Measurements from ENCODE around the gene PADI2.

PADI2 gene

GRCh38 chr1:17118706-17119075 lies 560 bp downstream of the PADI2 start:
- Histone ChIP-seq H4K20me1 (ENCODE audit: control insufficient read depth, insufficient read depth, low read depth, low read length) (no peaks in the 10 kb centered on the region), H3K79me2 (ENCODE audit: control insufficient read depth, low read length) (no peaks in the 10 kb centered on the region), H3F3A (ENCODE audit: control insufficient read depth, insufficient read depth) (no peaks in the 10 kb centered on the region), H3K9me2 (replicated peaks; ENCODE audit: control insufficient read depth, low read length) (no peaks in the 10 kb centered on the region), H3K4me3 (ENCODE audit: low read length) (peak overlapping the region; percentile 35), H3K27ac (ENCODE audit: low read depth, low read length) (no peak overlapping the region), H3K36me3 (ENCODE audit: control insufficient read depth, low read length) (no peaks in the 10 kb centered on the region), H3K4me1 (ENCODE audit: control insufficient read depth, low read length) (peaks cover 26% of the 10 kb centered on the region), H3K9me3 (ENCODE audit: control insufficient read depth, insufficient read depth, low read length) (no peaks in the 10 kb centered on the region), H3K27me3 (ENCODE audit: control insufficient read depth, low read length) (peaks cover 45% of the 10 kb centered on the region), H3K4me2 (ENCODE audit: low read length) (peak overlapping the region; percentile 54)
- no peak for TF ChIP-seq EZH2phosphoT487 (IDR thresholded peaks at IDR 0.05; ENCODE audit: borderline replicate concordance, low read length)
- TF ChIP-seq, protein P1, sequence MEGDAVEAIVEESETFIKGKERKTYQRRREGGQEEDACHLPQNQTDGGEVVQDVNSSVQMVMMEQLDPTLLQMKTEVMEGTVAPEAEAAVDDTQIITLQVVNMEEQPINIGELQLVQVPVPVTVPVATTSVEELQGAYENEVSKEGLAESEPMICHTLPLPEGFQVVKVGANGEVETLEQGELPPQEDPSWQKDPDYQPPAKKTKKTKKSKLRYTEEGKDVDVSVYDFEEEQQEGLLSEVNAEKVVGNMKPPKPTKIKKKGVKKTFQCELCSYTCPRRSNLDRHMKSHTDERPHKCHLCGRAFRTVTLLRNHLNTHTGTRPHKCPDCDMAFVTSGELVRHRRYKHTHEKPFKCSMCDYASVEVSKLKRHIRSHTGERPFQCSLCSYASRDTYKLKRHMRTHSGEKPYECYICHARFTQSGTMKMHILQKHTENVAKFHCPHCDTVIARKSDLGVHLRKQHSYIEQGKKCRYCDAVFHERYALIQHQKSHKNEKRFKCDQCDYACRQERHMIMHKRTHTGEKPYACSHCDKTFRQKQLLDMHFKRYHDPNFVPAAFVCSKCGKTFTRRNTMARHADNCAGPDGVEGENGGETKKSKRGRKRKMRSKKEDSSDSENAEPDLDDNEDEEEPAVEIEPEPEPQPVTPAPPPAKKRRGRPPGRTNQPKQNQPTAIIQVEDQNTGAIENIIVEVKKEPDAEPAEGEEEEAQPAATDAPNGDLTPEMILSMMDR (IDR thresholded peaks at IDR 0.05; ENCODE audit: low read depth, low read length, poor library complexity, severe bottlenecking): no peak

- peaks cover 41% of the 10 kb centered on the region for H3K27me3 ChIP-seq (ENCODE audit: control insufficient read depth, low read length)
- H3K4me3 ChIP-seq (ENCODE audit: low read length): no peak overlapping the region
- no peak for TF ChIP-seq EZH2phosphoT487 (IDR thresholded peaks at IDR 0.05; ENCODE audit: borderline replicate concordance, low read length)
- TF ChIP-seq, protein P1 (IDR thresholded peaks at IDR 0.05; ENCODE audit: low read depth, low read length, poor library complexity, severe bottlenecking): no peak
- H3K9me3 ChIP-seq (ENCODE audit: control insufficient read depth, insufficient read depth, low read length): no peaks in the 10 kb centered on the region
- H3K9me2 ChIP-seq (replicated peaks; ENCODE audit: control insufficient read depth, low read length): no peaks in the 10 kb centered on the region
- peaks cover 26% of the 10 kb centered on the region for H3K4me1 ChIP-seq (ENCODE audit: control insufficient read depth, low read length)
- no peak overlapping the region for H3K4me2 ChIP-seq (ENCODE audit: low read length)
- no peaks in the 10 kb centered on the region for H3F3A ChIP-seq (ENCODE audit: control insufficient read depth, insufficient read depth)
- H4K20me1 ChIP-seq (ENCODE audit: control insufficient read depth, insufficient read depth, low read depth, low read length): no peaks in the 10 kb centered on the region
- H3K36me3 ChIP-seq (ENCODE audit: control insufficient read depth, low read length): no peaks in the 10 kb centered on the region
- H3K79me2 ChIP-seq (ENCODE audit: control insufficient read depth, low read length): no peaks in the 10 kb centered on the region
- no peak overlapping the region for H3K27ac ChIP-seq (ENCODE audit: low read depth, low read length)
Measured at GRCh38 chr1:17118268-17118667, 983 bp downstream of the PADI2 start.

DNA sequence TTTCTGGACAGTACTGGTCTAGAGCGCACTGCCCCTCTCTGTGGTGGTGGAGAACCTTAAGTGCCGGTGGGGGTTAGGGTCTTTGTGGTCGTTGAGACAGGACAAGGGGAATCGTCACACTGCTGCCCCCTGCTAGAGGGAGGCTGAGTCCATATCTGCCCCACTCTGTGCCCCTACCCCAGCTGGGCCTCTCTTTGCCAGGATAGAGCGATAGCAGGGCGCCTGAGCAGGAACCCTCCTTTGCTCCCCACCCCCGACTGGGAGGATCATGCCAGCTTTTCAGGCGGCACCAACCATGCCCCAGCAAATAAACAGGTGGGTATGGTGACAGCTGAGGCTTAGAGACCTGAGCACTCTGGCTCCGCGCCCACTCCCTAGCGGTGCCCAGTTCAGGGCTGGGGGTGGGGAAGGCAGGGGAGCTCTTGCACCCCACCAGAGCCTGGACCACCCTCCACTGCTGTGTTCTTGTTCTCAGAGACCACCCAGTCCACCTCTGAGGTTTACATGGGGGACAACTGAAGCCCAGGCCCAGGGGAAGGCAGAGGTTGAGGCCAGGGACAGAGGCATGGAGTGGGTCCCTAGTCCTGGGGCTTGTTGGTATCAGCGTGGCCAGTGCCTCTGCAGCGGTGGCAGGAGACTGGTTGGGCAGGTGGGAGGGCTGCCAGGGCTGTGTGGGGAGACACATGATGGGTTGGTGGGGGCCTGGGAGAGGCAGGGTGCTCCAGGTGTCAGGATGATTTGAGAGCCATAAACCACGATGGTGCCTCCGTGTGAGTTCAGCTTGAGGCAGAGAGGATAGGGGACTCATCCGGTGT lies 1.6 kb downstream of the PADI2 start:
- Histone ChIP-seq H3K9me3 (ENCODE audit: control insufficient read depth, insufficient read depth, low read length) (no peaks in the 10 kb centered on the region), H3K79me2 (ENCODE audit: control insufficient read depth, low read length) (no peaks in the 10 kb centered on the region), H3K4me2 (ENCODE audit: low read length) (no peak overlapping the region), H3K4me3 (ENCODE audit: low read length) (no peak overlapping the region), H3K9me2 (replicated peaks; ENCODE audit: control insufficient read depth, low read length) (no peaks in the 10 kb centered on the region), H3F3A (ENCODE audit: control insufficient read depth, insufficient read depth) (no peaks in the 10 kb centered on the region), H3K4me1 (ENCODE audit: control insufficient read depth, low read length) (peaks cover 23% of the 10 kb centered on the region), H3K36me3 (ENCODE audit: control insufficient read depth, low read length) (no peaks in the 10 kb centered on the region), H3K27ac (ENCODE audit: low read depth, low read length) (no peak overlapping the region), H3K27me3 (ENCODE audit: control insufficient read depth, low read length) (peaks cover 35% of the 10 kb centered on the region), H4K20me1 (ENCODE audit: control insufficient read depth, insufficient read depth, low read depth, low read length) (no peaks in the 10 kb centered on the region)
- TF ChIP-seq EZH2phosphoT487 (IDR thresholded peaks at IDR 0.05; ENCODE audit: borderline replicate concordance, low read length): no peak
- TF ChIP-seq, protein P1 (IDR thresholded peaks at IDR 0.05; ENCODE audit: low read depth, low read length, poor library complexity, severe bottlenecking): no peak
